GM18508 (cell line): ENCODE results near the gene NT5C3A.
"Not testable (repeated sequence)": the region's sequence is repeated elsewhere in the genome, so short reads cannot be mapped to it uniquely, and the experiment has no call there.

ENCODE experiments used
- ATAC-seq: cut with Tn5 transposase; IDR thresholded peaks from one replicate; pipeline ENCODE4 v1.9.1; 2021; ENCODE audit warnings: moderate number of reproducible peaks; ENCODE audit not compliant: insufficient read depth, unreplicated experiment

Gene NT5C3A

DNA sequence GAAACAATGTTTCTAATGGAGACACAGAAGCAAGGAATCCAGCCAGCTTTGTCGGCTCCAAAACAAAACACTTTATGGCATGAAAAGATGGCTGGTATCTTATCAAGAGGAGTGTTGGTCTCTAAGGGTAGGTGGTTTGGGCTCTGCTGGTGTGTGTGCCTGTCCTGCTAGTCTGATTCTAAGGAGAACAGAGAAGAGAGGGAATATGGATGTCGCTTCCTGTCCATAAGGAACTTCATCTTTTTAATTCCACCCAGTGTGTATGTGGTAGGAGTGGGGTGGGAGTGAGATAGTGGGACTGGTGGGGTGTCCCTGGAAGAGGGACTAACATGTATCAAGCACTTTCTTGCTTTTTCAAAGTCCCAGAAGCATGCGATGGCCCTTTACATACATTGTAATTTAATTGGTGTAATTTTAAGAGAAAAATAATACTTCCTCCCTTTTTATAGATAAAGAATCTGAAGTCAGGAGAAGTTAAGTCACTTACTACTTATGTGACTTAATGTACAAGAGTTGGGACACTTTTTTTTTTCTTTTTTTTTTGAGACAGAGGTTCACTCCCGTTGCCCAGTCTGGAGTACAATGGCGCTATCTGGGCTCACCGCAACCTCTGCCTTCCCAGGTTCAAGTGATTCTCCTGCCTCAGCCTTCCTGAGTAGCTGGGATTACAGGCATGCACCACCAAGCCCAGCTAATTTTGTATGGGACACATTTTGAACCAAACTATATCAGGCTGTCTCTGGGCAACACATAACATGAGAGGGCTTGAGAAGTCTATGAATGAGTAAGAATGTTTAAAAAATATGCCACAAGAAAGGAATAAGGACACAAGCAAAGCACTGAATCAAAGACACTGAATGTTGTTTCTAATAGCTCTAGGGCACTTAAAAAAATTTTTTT, 18.8 kb downstream of the NT5C3A start:
- no peak for ATAC-seq

DNA sequence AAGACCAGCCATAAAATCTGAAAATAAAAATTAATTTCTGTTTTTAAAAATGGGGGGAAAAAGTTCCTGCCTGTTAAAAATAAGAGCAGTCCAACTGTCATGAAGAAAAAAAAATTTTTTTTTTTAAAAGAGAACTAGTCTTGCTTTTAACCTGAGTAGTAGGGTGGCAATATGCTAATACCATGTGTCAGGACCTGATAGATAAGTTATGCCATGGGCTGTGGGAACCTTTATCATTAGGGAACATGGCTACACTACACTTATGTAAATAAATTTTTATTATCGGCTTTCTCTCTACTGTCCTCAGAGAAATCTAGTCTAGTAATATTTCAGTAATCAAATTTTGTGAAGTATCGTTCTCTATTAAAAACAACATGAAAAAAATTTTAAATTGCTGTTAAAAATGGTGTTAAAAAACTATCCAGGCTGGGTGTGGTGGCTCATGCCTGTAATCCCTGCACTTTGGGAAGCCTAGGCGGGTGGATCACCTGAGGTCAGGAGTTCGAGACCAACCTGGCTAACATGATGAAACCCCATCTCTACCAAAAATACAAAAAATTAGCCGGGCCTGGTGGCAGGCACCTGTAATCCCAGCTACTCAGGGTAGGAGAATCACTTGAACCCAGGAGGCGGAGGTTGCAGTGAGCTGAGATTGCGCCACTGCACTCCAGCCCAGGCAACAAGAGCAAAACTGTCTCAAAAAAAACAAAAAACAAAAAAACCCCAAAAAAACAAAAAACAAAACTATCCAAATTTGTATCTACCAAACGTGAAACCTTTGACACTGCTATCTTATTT, 20.7 kb downstream of the NT5C3A start:
- ATAC-seq, result no peak

DNA sequence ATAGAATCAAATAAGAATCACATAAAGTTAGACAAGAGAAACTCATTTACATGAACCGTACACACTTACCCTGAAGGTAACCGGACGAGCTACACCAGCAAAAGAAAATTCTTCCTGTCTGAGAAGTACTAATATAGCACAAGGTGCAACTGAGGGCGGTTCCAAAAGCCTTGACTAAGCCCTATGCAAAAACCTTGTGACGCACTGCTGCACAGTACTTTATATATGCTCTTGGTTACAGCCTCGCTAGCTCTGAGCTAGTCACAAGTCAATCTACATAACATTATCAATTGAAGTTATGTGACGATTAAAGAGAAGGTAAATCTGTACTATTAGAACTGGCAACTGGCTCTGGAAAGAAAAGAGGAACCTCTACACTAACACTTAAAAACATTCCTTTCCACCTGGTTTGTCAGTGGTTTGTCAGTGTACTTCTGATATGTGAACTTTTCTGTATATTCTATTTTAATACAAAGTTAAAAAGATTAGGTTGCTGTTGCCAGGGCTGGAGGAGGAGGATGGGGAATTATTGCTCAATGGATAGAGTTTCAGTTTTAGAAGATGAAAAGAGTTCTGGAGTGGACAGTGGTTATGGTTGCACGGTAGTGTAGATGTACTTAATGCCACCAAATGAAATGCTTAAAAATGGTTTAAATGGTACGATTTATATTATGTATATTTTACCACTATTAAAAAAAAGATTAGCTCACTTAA, 21.6 kb downstream of the NT5C3A start:
- ATAC-seq, result peak; percentile 89

DNA sequence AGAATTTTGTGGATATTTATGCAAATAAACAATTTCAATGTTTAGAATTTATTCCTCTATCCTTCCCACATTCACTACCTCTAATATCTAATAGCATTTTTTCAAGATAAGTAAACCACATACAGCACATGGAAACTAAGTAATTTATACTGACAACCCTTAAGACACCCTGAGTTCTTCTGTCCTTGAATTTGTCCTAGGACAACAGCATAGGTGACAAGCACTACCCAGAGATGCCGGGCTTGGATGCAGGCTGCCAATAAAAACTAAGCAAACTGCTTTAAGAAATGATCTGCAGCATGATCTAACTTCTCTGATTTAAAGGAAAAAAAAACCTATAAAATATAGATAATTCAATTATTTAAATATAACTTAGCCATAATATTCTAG, 22.7 kb downstream of the NT5C3A start:
- ATAC-seq, result no peak

DNA sequence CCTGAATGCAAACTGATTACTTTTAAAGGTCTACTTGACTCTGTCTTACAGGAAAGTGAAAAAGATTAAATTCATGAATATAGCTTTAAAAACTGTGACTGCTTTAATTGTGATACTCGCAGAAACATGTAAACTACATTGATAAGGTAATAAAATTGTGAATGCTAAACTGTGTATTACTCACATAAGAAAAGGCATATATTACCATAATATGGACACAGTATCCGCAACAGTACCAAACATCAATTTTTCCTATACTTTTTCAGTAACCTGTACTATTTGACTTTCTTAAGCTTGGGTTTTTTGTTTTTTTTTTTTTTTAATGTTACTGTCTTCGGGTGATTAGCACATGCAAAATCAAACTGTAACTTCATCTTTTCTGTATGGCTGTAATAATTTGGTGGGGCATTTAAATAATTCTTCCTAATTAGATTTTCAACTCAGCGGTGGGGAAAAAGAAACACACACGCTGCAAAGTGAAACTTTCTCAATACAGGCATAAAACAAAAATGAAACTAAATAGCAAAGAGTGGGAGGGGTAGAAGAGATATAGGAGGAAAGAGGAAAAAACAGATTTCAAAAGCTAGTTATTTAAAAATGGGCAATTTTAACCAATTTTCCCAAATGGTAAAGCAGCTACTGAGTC, 23.2 kb downstream of the NT5C3A start:
- ATAC-seq, result no peak

DNA sequence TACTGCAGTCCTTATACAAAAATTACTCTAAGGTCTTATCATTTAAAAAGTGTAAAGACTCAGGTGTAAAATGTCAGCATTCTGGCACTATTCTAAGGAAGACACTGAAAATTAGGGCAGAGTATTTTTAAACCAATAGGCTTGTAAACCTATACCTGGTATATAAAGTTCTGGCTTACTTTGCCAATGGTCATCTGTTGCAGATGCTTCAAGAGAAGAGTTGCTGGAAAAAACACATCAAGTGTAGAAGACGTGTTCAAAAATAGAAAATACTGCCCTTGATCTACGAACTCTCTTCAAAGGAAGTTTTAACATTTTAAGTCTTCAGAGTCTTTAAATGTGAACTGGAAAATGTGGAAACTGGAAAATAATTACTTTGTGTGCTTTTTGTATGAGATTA, 23.9 kb downstream of the NT5C3A start:
- no peak for ATAC-seq

DNA sequence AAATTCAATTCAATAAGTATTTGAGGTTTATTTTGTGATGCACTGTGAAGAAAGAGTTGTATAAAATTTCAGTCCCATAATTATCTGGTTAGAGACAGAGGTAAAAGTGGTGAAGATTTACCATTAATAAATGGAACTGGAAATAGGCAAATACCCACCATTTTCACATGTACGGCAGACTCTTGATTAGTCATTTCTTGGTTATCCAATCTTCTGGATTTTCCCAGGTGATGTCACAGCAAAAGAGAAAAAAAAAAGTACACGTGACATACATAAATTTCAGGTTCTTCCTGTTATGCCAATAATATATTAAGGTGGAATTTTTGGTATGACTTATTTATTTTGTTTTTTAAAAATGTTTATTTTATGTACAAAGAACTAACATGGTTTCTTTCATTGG, 26.8 kb downstream of the NT5C3A start:
- no peak for ATAC-seq

DNA sequence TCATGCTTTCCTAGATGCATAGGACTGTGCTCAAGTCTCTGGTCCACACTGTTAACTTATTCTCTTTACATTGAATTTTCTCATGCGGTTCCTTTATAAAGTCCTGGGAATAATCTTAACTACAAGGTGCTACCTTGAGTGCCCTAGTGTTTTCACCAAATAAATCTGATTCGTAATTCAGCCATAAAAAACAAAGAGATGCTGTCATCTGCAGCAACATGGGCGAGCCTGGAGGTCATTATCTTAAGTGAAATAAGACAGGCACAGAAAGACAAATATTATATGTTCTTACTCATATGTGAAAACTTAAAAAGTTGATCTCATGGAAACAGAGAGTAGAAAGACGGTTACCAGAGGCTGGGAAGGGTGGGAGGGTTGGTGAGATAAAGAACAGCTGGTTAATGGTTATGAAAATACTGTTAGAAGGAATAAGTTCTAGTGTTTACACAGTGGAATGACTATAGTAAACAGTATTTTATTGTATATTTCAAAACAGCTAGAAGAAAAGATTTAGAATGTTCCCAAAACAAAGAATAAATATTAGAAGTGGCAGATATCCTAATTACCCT, 38.3 kb downstream of the NT5C3A start:
- no peak for ATAC-seq

DNA sequence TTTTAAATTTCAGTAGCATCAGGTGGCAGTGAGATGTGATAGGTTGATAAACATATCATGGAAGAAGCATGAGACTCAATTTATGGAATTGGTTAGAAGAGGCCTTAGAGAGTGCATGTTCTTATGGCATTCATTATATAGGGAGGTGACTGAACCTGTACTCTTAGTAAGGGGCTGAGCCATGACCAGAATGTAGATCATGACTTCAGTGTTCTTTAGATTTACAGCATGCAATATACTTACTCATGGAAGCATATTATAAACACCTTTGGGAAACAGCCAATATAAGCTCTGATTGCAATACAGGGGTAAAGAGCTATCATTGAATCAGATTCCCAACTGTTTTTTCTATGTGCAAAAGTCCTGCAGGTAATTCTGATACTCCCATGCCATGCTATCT, 50.2 kb downstream of the NT5C3A start:
- ATAC-seq, result no peak

DNA sequence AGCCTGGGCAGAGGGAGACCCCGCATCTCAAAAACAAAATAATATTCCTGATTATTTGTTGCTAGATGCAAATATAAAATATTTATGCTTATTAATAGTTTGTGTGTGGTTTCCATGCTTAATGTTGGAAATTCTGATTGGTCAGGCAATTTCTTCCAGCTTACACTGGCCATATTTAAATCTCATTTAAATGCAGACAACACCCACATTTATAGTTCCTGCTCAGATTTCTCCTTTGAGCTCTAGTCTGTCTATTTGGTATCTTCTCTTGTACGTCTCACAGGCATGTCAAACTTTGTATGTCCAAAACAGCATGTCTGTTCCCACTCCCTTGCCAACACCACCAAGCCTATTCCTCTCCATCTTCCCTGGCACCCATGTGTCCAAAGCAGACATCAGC, 52.8 kb downstream of the NT5C3A start:
- no peak for ATAC-seq

DNA sequence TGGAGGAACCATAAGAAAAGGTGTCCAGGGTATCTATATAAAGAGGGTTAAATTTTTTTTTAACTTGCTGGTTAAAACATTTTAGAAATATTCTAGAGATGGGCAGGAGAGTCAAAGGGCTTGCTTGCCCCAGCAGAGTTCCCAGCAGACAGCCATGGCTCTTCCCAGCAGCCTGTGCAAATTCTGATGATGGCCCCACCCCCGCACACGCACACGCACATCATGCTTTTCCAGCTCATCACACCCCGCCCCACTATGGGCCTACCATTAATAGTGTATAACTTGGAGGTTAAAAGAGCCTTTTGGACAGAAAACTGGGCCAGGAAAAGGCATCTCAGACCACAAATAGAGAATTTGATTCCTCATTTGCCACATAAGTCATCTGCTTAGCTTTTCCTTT, 56.9 kb downstream of the NT5C3A start:
- ATAC-seq, result not testable (repeated sequence)

DNA sequence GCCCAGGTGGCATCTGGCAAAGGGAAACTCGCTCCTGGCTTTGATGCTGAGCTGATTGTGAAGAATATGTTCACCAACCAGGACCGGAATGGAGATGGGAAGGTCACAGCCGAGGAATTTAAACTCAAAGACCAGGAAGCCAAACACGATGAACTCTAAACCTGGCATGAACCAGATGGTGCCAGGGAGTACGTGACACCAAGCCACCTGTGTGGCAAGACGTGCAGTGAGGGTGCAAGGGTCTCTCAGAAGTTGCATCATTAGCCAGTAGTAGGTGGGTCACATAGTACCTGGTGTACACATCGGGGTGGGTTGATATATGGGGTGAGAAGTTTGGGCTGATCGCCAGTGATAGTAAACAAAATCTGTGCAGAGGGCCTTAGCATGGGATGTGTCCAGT, 57.4 kb downstream of the NT5C3A start:
- not testable (repeated sequence) for ATAC-seq

DNA sequence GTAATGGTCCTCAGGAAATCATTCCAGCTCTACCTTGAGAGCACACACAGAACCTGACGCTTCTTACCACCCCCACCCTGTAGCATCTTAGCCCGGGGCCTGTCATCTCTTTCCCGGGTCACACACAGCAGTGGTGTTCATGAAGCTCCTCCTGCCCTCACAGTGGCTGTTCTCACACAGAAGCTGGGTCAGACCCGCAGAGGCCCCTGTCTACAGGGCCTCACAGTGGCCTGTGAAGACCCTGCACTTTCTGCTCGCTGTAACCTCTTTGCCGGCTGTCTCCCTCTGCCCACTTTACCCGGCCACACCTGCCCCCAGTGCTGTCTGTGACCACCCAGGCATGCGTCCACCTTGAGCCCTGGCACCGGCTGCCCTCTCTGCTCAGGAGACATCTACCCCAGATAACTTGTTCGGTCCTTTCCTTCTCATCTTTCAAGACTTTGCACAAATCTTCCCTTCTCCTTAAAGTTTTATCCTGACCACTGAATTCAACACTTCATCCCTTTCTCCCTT, 58.4 kb downstream of the NT5C3A start:
- not testable (repeated sequence) for ATAC-seq

DNA sequence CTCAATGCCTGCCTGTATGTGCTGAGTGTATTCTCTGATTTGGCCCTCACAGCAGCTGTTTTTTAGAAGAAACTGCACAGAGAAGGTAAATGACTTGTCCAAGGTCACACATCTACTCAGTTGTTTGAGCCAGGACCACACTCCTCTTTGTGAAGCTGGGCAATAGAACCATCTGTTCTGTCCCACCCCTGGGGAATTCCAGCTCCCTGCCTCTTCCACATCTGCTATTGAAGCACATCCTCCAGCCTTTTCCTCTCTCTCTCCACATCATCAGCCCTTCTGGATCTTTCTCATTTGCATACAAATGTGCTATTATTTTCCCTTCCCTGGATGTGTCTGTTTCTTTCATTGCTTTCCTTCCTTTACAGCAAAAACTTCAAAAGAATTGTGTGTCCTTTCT, 59.5 kb downstream of the NT5C3A start:
- ATAC-seq, result not testable (repeated sequence)

DNA sequence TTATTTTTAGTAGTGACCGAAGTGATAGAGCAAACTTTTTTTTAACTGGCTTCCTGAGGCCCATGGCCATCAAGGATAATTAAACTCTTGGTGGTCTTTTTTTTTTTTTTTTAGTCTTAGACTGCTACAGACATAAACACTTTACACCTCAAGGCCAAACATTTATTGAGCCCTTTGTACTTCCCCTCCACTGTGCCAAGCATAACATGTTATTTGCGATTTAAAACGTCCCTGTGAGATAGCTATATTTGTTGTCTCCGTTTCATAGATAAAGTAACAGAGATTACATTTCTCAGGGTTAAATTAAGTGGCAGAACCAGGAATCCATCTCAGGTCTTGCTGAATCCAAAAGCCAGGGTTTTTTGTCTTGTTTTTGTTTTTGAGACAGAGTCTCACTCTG, 63.2 kb downstream of the NT5C3A start:
- ATAC-seq, result not testable (repeated sequence)

DNA sequence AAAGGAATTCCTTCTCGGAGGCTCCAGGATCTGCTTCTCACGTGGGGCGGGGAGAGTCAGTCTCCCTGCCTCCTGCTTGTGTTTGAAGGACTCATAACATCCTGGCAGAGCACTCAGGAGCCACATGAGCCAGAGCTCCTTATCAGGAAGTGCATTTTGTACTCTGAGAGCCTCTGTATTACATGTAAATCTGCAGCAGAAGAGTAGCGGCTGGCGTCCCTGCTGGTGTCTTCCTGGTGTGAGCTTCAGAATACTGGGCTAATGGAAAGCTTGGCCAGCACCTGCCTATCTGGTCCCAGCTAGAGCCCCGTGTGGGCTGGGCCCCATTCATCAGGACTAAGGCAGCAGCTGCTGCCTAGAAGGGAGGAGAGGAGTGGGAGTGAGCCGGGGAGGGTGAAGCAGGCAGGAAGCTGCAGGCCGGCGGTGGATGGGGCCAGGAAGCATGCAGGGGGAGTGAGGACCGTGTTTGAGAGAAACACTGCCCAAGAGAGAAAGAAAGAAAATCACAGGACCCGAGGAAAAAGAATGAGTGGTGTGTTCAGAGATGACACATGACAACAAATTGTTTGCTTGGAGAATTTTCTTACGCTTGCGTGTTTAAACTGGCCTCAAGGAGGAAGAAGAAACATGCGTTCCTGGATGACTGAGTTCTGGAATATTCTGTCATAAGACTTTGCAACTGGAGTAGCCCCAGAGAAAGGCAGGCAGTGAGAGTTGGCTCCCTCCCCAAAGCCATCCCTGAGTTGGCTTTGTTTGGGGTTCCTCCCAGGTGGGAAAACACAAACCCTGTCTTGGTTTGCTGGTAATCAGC, 64.0 kb downstream of the NT5C3A start:
- not testable (repeated sequence) for ATAC-seq

DNA sequence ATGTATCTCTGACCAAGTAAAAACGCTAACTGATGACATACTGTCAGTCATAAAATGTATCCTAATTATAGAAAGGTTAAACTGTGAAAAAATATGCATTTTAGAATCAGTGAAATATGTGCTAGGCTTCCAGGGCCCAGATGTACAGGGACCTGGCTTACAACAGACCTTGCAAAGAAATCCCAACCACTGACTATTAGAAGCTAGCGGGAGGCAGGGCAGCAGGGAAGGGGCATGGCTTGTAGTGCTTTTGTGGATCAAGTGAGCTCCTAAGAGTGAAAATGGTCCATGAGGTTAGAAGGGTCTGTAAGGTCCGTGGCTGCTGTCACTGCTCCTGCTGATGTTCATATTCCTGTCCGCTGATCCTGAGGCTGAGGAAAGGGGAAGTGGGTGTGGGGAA, 64.6 kb downstream of the NT5C3A start:
- ATAC-seq, result not testable (repeated sequence)

DNA sequence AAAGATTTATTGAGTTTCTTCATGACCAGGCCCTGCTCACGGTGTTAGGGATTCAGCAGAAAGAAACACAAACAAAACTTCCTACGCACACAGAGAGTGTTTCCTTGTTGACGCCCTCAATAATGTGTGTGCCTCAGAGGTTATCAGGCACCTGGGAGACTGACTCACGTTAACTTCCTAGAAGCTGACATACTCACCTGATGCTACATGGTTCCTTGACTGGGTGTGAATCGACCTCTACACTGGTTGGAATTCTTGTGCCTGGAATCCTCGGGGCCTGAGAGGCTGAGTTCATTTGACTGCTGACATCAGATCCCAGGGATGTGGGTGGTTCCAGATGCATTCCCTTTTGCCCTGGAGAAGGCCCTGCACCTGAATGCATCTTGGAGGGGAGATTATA, 69.8 kb downstream of the NT5C3A start:
- not testable (repeated sequence) for ATAC-seq
